Immature natural killer cell (primary cell): ENCODE results near the gene MPND. TPM values are rescaled to one million over a fixed set of nuclear protein-coding genes. Genes with fewer than 3 reads are reported as not detected.
"Not testable (repeated sequence)": the region's sequence is repeated elsewhere in the genome, so short reads cannot be mapped to it uniquely, and the experiment has no call there.

ENCODE experiments used
- DNase-seq, 3 donors: peaks; one replicate each; pipeline ENCODE4 v3.0.0; 2022; ENCODE audit warnings: mixed read lengths in 1 of 3
- H3K27ac Mint-ChIP-seq, 6 donors: one replicate each; pipeline ENCODE4 v1.8.0; 2020; ENCODE audit warnings: mixed read lengths in 6 of 6, mild to moderate bottlenecking in 5 of 6, inconsistent platforms in 4 of 6, moderate library complexity in 3 of 6
- H3K27me3 Mint-ChIP-seq, 3 donors: one replicate each; pipeline ENCODE4 v1.8.0; 2020 to 2021; ENCODE audit warnings: low read depth in 3 of 3, mild to moderate bottlenecking in 3 of 3, mixed read lengths in 3 of 3, moderate library complexity in 3 of 3, inconsistent platforms in 1 of 3
- H3K36me3 Mint-ChIP-seq, 3 donors: one replicate each; pipeline ENCODE4 v1.8.0; 2020; ENCODE audit warnings: mixed read lengths in 3 of 3, inconsistent platforms in 2 of 3, mild to moderate bottlenecking in 2 of 3
- H3K4me1 Mint-ChIP-seq, 2 donors: one replicate each; pipeline ENCODE4 v1.8.0; 2020; ENCODE audit warnings: inconsistent platforms in 2 of 2, mild to moderate bottlenecking in 2 of 2, mixed read lengths in 2 of 2, moderate library complexity in 1 of 2
- H3K4me3 Mint-ChIP-seq, 5 donors: one replicate each; pipeline ENCODE4 v1.8.0; 2020; ENCODE audit warnings: mild to moderate bottlenecking in 5 of 5, mixed read lengths in 5 of 5, inconsistent platforms in 3 of 5, moderate library complexity in 3 of 5
- H3K9me3 Mint-ChIP-seq, 6 donors: one replicate each; pipeline ENCODE4 v1.8.0; 2020; ENCODE audit warnings: mild to moderate bottlenecking in 6 of 6, mixed read lengths in 6 of 6, inconsistent platforms in 4 of 6, moderate library complexity in 3 of 6
- polyA plus RNA-seq, 3 donors: library from polyadenylated mRNA; unstranded; fragments of 300-500 nt; fragmentation: Illumina TruSeq; gene quantifications; one replicate each; pipeline ENCODE4 v1.2.3, GENCODE V29; 2021

Gene MPND
- polyA plus RNA-seq, 3 donors from 2014 or later = 9.0 to 13.4 (median 11.3) TPM

DNA sequence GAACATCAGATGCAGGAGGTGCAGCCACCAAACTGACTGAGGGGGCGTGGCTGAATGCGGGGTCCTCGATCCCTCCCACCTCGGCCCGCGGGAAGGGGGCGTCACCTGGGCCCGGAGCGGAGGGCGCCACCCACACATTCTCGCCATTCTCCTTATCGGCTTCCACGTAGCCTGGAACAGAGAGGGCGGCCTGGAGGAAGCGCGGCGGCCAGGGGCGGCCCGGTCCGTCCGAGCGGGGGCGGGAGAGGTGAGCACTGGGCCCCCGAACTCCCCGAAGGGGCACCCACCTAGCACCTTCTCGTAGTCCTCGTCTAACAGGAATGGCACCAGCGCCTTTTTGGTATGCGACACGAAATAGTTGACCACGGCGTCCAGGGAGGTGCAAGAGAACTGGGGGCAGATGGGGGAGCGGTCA lies 16.5 kb upstream of the MPND start:
- peak in 1 of 3 donors; percentile 11 for DNase-seq
- Mint-ChIP-seq H3K36me3 (no peaks in the 10 kb centered on the region), H3K9me3 (no peaks in the 10 kb centered on the region), H3K27me3 (peaks cover 8 to 13% (median 13%) of the 10 kb centered on the region in 3 donors), H3K4me1 (peaks cover 27 to 32% of the 10 kb centered on the region in 2 donors), H3K27ac (no peak overlapping the region), H3K4me3 (peak overlapping the region; percentile 80 to 84 (median 83))

DNA sequence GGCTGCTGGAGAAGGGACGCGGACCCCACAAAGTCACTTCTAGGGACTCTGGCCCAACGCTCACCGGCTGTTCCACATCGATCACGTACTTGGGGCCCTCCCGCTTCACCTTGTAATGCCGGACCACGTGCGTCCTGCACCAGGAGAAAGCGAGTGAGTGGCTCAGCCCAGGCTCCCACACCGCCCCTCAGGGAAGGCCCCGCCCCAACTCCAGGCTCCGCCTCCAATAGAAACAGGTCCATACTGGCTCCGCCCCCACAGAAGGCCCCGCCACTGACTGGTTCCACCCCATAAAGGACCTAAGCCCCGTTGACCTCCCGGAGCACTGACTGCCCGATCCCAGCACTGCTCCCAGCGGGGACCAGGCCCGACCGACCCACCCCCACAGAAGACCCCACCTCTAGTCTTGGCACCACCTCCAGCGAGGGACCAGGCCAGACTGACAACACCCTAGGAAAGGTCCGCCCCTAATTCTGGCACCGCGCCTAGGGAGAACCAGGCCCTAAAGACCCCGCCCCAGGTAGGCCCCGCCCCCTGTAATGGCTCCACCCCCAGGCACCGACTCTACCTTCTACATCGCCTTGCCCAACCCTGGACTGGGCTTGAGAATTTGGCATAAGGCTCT lies 16.0 kb upstream of the MPND start:
- Mint-ChIP-seq H3K27ac (peak overlapping the region in 4 of 6 donors; percentile 34 to 69 (median 60)), H3K4me3 (peak overlapping the region; percentile 80 to 84 (median 83)), H3K4me1 (peaks cover 27 to 32% of the 10 kb centered on the region in 2 donors), H3K27me3 (peaks cover 8 to 13% (median 13%) of the 10 kb centered on the region in 3 donors), H3K9me3 (no peaks in the 10 kb centered on the region), H3K36me3 (no peaks in the 10 kb centered on the region)
- DNase-seq = peak; percentile 50 to 65 (median 51)

- Mint-ChIP-seq H3K4me1 (peaks cover 27 to 32% of the 10 kb centered on the region in 2 donors), H3K27me3 (peaks cover 8 to 13% (median 13%) of the 10 kb centered on the region in 3 donors), H3K36me3 (no peaks in the 10 kb centered on the region), H3K27ac (peak overlapping the region in 2 of 6 donors; percentile 57 to 62), H3K4me3 (peak overlapping the region; percentile 80 to 84 (median 83)), H3K9me3 (no peaks in the 10 kb centered on the region)
- no peak for DNase-seq
Observed at GRCh38 chr19:4327877-4328242, 15.5 kb upstream of the MPND start.

DNA sequence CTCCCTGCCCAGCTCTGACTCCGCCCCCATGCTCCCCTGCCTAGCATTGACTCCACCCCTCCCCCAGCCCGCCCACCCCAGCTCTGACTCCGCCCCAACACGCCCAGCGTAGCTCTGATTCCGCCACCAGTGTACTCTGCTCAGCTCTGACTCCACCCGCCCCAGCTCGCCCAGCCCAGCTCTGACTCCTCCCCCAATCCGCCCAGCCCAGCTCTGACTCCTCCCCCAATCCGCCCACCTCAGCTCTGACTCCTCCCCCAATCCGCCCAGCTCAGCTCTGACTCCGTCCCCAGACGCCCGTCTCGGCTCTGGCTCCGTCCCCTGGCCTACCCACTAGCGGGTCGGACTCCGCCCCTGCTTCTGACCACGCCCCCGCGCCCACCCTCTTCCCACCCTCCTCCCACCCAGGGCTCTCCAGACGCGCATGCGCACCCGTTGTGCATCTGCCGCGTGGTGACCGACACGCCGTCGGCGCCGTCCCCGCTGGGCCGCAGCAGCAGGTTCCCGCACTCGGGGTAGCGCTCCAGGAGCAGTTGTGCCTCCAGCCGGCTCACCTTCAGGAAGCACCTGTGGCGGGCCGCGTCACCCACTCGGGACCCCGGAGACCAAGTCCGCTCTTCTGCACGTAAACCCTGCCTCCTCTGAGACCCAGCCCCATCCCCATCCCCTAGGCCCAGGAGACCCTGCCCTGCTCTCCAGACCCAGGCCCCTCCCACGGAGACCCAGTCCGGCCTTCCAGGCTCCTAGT lies 14.9 kb upstream of the MPND start:
- Mint-ChIP-seq H3K36me3 (no peaks in the 10 kb centered on the region), H3K27me3 (peaks cover 8 to 13% (median 13%) of the 10 kb centered on the region in 3 donors), H3K4me1 (peaks cover 27 to 32% of the 10 kb centered on the region in 2 donors), H3K9me3 (no peaks in the 10 kb centered on the region), H3K27ac (peak overlapping the region in 5 of 6 donors; percentile 34 to 92 (median 62)), H3K4me3 (peak overlapping the region; percentile 80 to 84 (median 83))
- peak; percentile 88 to 95 (median 91) for DNase-seq

GRCh38 chr19:4328991-4329681 lies 14.2 kb upstream of the MPND start:
- Mint-ChIP-seq H3K27me3 (peaks cover 8 to 13% (median 13%) of the 10 kb centered on the region in 3 donors), H3K27ac (peak overlapping the region in 2 of 6 donors; percentile 78 to 92), H3K4me3 (peak overlapping the region; percentile 80 to 84 (median 83)), H3K4me1 (peaks cover 27 to 32% of the 10 kb centered on the region in 2 donors)
- not testable (repeated sequence) for H3K36me3 Mint-ChIP-seq, H3K9me3 Mint-ChIP-seq, DNase-seq

DNA sequence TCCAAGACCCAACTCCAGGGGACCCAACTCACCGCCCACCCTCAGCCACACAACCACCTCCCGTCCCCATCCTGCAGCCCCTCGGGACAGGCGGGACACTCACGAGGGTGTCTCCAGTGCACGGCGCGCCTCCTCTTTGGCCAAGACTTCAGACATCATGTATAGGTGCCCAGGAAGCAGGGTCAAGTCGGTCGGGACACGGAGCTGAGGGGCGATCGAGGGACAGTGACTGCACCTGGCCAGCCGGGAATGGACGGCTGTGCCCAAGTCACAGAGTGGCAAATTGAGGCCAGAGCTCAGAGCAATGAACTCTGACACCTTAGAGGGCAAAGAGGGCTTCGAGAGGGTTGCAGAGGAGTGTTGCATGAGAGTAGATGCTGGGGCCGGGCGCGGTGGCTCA lies 13.5 kb upstream of the MPND start:
- Mint-ChIP-seq H3K4me3 (peak overlapping the region in 1 of 5 donors; percentile 33), H3K9me3 (no peaks in the 10 kb centered on the region), H3K4me1 (peaks cover 27 to 32% of the 10 kb centered on the region in 2 donors), H3K27ac (no peak overlapping the region), H3K36me3 (no peaks in the 10 kb centered on the region), H3K27me3 (peaks cover 8 to 13% (median 13%) of the 10 kb centered on the region in 3 donors)
- DNase-seq = no peak

DNA sequence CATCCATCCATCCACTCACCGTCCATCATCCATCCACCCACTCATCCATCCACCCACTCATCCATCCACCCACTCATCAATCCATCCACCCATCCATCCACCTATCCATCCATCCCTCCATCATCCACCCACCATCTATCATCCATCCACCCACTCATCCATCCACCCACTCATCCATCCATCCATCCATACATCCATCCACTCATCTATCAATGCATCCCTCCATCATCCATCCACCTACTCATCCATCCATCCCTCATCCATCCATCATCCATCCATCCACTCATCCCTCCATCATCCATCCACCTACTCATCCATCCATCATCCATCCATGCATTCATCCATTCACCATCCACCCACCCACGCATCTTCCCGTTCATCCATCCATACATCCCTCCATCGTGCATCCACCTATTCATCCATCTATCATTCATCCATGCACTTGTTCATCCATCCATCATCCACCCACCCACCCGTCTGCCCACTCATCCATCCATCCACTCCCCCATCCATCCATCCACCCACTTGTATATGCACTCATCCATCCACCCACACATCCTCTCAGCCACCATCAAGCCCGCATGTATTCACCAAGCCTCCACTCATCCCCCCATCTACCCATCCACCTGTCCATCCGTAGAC lies 8.3 kb upstream of the MPND start:
- no peak for DNase-seq
- H3K4me3 Mint-ChIP-seq = no peak overlapping the region
- peaks cover 0 to 5% (median 3%) of the 10 kb centered on the region in 3 donors for H3K27me3 Mint-ChIP-seq
- peaks cover 0 to 5% (median 0%) of the 10 kb centered on the region in 3 donors for H3K36me3 Mint-ChIP-seq
- H3K4me1 Mint-ChIP-seq = peaks cover 13 to 18% of the 10 kb centered on the region in 2 donors
- no peaks in the 10 kb centered on the region for H3K9me3 Mint-ChIP-seq
- H3K27ac Mint-ChIP-seq = no peak overlapping the region

GRCh38 chr19:4337906-4338440 lies 5.4 kb upstream of the MPND start:
- H3K9me3 Mint-ChIP-seq = no peaks in the 10 kb centered on the region
- no peak for DNase-seq
- peaks cover 4 to 9% (median 9%) of the 10 kb centered on the region in 3 donors for H3K27me3 Mint-ChIP-seq
- peaks cover 22 to 29% of the 10 kb centered on the region in 2 donors for H3K4me1 Mint-ChIP-seq
- H3K4me3 Mint-ChIP-seq = peak overlapping the region; percentile 80 to 96 (median 90)
- H3K27ac Mint-ChIP-seq = peak overlapping the region; percentile 84 to 91 (median 90)
- peaks cover 0 to 5% (median 0%) of the 10 kb centered on the region in 3 donors for H3K36me3 Mint-ChIP-seq

DNA sequence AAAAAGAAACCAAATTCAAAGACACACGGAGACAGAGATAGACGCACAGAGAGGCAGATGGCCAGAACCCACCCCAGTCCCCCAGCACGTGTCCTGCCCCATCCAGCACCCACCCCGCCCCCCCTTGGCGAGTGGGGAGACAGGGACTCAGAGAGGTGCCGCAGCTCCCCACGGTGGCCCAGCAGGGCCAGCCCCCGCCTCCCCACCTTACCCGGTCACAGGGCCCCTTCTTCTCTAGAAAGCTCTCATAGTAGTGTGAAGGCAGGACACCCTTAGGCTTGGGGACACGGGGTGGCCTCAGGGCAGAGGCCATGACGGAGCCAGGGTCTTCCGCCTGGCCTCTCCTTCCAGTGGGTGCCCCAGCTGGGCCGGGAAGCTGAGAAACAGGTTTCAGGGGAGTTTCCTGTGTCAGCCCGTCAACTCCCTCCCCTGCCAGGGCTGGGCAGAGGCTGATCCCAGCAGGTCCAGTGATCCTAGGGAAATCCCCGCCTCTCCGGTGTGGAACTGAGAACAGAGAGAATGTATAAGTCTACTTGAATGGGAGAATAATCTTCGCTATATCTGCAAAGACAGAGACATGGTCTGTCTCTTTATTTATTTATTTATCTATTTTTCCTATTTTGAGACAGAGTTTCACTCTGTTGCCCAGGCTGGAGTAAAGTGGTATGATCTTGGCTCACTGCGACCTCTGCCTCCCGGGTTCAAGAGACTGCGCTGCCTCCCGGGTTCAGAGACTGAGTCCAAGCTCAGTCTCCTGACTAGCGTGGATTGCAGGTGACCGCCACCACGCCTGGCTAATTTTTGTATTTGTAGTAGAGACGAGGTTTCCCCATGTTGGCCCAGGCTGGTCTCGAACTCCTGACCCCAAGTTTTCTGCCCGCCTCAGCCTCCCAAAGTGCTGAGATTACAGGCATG lies 4.7 kb upstream of the MPND start, which contains the start of gene STAP2:
Gene STAP2 (minus strand): TSS at position 387 of the 915 bp plus-strand sequence. CDS start 74 bp downstream, at position 313.
- DNase-seq = peak in 2 of 3 donors; percentile 28 to 32
- H3K9me3 Mint-ChIP-seq = no peaks in the 10 kb centered on the region
- peaks cover 25 to 30% of the 10 kb centered on the region in 2 donors for H3K4me1 Mint-ChIP-seq
- H3K27me3 Mint-ChIP-seq = peaks cover 5 to 13% (median 11%) of the 10 kb centered on the region in 3 donors
- H3K36me3 Mint-ChIP-seq = peaks cover 0 to 5% (median 0%) of the 10 kb centered on the region in 3 donors
- peak within 1 kb of the TSS; percentile 84 to 91 (median 90) for H3K27ac Mint-ChIP-seq
- peak within 1 kb of the TSS; percentile 80 to 96 (median 90) for H3K4me3 Mint-ChIP-seq

DNA sequence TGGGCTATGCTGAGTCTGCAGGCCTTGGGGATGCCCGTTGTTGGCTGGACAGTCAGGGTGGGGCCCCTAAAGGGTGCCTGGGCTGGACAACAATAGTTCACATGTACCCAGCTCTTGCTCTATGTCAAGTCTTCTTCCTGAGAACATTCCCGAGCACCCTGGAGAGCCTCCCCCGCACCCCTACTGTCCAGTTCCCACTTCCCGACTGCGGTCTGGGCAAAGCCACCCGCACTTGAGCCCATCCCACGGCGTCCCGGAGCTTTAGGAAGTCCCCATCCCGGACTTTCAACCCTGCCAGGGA lies 1.1 kb upstream of the MPND start:
- peak overlapping the region; percentile 77 to 94 (median 92) for H3K4me3 Mint-ChIP-seq
- H3K36me3 Mint-ChIP-seq = peaks cover 0 to 4% (median 3%) of the 10 kb centered on the region in 3 donors
- DNase-seq = no peak

GRCh38 chr19:4342615-4343369 lies 570 bp upstream of the MPND start:
- peak; percentile 96 to 97 (median 96) for DNase-seq
- Mint-ChIP-seq H3K27ac (peak overlapping the region; percentile 86 to 97 (median 88)), H3K4me1 (peaks cover 48 to 56% of the 10 kb centered on the region in 2 donors), H3K27me3 (peaks cover 5 to 14% (median 12%) of the 10 kb centered on the region in 3 donors), H3K9me3 (no peaks in the 10 kb centered on the region), H3K36me3 (peaks cover 0 to 4% (median 3%) of the 10 kb centered on the region in 3 donors), H3K4me3 (peak overlapping the region; percentile 77 to 94 (median 92))

More for the DNA sequence above, 1.1 kb upstream of the MPND start:
- Mint-ChIP-seq H3K27ac (peak overlapping the region; percentile 86 to 97 (median 88)), H3K27me3 (peaks cover 5 to 14% (median 12%) of the 10 kb centered on the region in 3 donors), H3K4me1 (peaks cover 45 to 52% of the 10 kb centered on the region in 2 donors), H3K9me3 (no peaks in the 10 kb centered on the region)
